GM23248 (cell line): ENCODE measurements around the gene ARID4B. TPM values are rescaled to one million over a fixed set of nuclear protein-coding genes. Genes with fewer than 3 reads are reported as not detected.

Source experiments
- DNase-seq: peaks from one replicate; pipeline ENCODE4 v3.0.0-alpha.2; 2015
- H2AFZ ChIP-seq: fragments of 200-600 bp; sonication (generic); 2 replicates; pipeline ENCODE4 v1.6.1; 2016; ENCODE audit warnings: antibody characterized with exemption
- H3F3A ChIP-seq: fragments of 200-600 bp; sonication (generic); 2 replicates; pipeline ENCODE4 v1.6.1; 2016; ENCODE audit warnings: mild to moderate bottlenecking, antibody characterized with exemption, mixed run types; ENCODE audit not compliant: insufficient read depth
- H3K27ac ChIP-seq: fragments of 200-600 bp; sonication (generic); 2 replicates; pipeline ENCODE4 v1.5.1; 2016; ENCODE audit warnings: mild to moderate bottlenecking
- H3K27me3 ChIP-seq: fragments of 200-600 bp; sonication (generic); replicated peaks from 2 replicates; pipeline ENCODE4 v1.6.1; 2016; ENCODE audit warnings: mild to moderate bottlenecking; ENCODE audit not compliant: insufficient read depth
- H3K36me3 ChIP-seq: fragments of 200-600 bp; sonication (generic); 2 replicates; pipeline ENCODE4 v1.6.1; 2016; ENCODE audit warnings: low read depth, mild to moderate bottlenecking
- H3K4me1 ChIP-seq: fragments of 200-600 bp; sonication (generic); 2 replicates; pipeline ENCODE4 v1.6.1; 2016; ENCODE audit warnings: mild to moderate bottlenecking; ENCODE audit not compliant: insufficient read depth
- H3K4me2 ChIP-seq: fragments of 200-600 bp; sonication (generic); one replicate; pipeline ENCODE4 v1.6.1; 2016; ENCODE audit warnings: mild to moderate bottlenecking; ENCODE audit not compliant: unreplicated experiment
- H3K4me3 ChIP-seq: fragments of 200-600 bp; sonication (generic); 2 replicates; pipeline ENCODE4 v1.5.1; 2016; ENCODE audit warnings: mild to moderate bottlenecking
- H3K79me2 ChIP-seq: fragments of 200-600 bp; sonication (generic); 2 replicates; pipeline ENCODE4 v1.6.1; 2016; ENCODE audit warnings: mild to moderate bottlenecking; ENCODE audit not compliant: insufficient read depth
- H3K9ac ChIP-seq: fragments of 200-600 bp; sonication (generic); 2 replicates; pipeline ENCODE4 v1.6.1; 2016; ENCODE audit warnings: mild to moderate bottlenecking
- H3K9me2 ChIP-seq: fragments of 200-600 bp; sonication (generic); 2 replicates; pipeline ENCODE4 v1.6.1; 2016; ENCODE audit warnings: mixed run types, mild to moderate bottlenecking, moderate library complexity; ENCODE audit not compliant: insufficient read depth
- H3K9me3 ChIP-seq: fragments of 200-600 bp; sonication (generic); one replicate; pipeline ENCODE4 v1.6.1; 2017; ENCODE audit warnings: low read depth
- H4K20me1 ChIP-seq: fragments of 200-600 bp; sonication (generic); 2 replicates; pipeline ENCODE4 v1.6.0; 2016; ENCODE audit not compliant: insufficient read depth
- EZH2 ChIP-seq: fragments of 200-600 bp; sonication (generic); IDR thresholded peaks from 2 replicates; pipeline ENCODE4 v1.6.1; 2018; ENCODE audit warnings: antibody characterized with exemption, mild to moderate bottlenecking; ENCODE audit not compliant: insufficient read depth, poor library complexity, severe bottlenecking
- EZH2phosphoT487 ChIP-seq: fragments of 200-600 bp; sonication (generic); IDR thresholded peaks from 2 replicates; pipeline ENCODE4 v1.6.1; 2018; ENCODE audit warnings: antibody characterized with exemption, moderate library complexity, mild to moderate bottlenecking, low read depth; ENCODE audit not compliant: insufficient read depth
- WGBS, 2 experiments: methylation state at CpG; one replicate each; pipeline ENCODE4 v1.1.6; 2015 to 2017; ENCODE audit warnings: low lambda C conversion rate in 2 of 2, low coverage in 1 of 2; ENCODE audit errors: missing lambda C conversion rate in 2 of 2; 5-methylcytosine and 5-hydroxymethylcytosine counted together
- in situ Hi-C: fragments of 300-500 bp; cut with MboI; formaldehyde crosslinking; loops from 2 replicates; pipeline ENCODE4 v1.15.0; 2020
- polyA plus RNA-seq: library from polyadenylated mRNA; unstranded; fragments of >200 nt; fragmentation: Nextera tagmentation; extraction: Ambion mirVana; gene quantifications from 2 replicates; pipeline ENCODE4 v1.2.1, GENCODE V29; 2016
- total RNA-seq: library from RNA; depleted of rRNA; stranded (reverse); fragments of >200 nt; shearing (Covaris generic); gene quantifications from 2 replicates; pipeline ENCODE4 v1.2.3, GENCODE V29; 2014

ARID4B gene
- total and polyA plus RNA-seq, 2 experiments from 2014 or later = 17.8 to 25.6 TPM

- Histone ChIP-seq H3K36me3 (no peaks in the 10 kb centered on the region; the same call in 1 of the 2 replicates), H3K4me2 (no peak overlapping the region), H3K9ac (no peak overlapping the region), H3K79me2 (peaks cover 100% of the 10 kb centered on the region), H3F3A (peaks cover 19% of the 10 kb centered on the region), H3K27me3 (no peaks in the 10 kb centered on the region), H2AFZ (no peak overlapping the region), H3K9me2 (no peaks in the 10 kb centered on the region), H4K20me1 (peaks cover 31% of the 10 kb centered on the region; the same call in 1 of the 2 replicates), H3K27ac (no peak overlapping the region), H3K9me3 (no peaks in the 10 kb centered on the region), H3K4me3 (no peak overlapping the region), H3K4me1 (peaks cover 32% of the 10 kb centered on the region)
- no peak for TF ChIP-seq EZH2
- TF ChIP-seq EZH2phosphoT487 = no peak
- in situ Hi-C loops = no loop called here
- 61 to 64% methylated on average over 6 of the region's 6 CpGs for WGBS, 2 experiments
- DNase-seq = no peak
Observed at GRCh38 chr1:235320521-235321179, 7.3 kb downstream of the ARID4B start.

- H3K9me2 ChIP-seq = no peaks in the 10 kb centered on the region
- peaks cover 20% of the 10 kb centered on the region; the same call in 1 of the 2 replicates for H4K20me1 ChIP-seq
- H2AFZ ChIP-seq = no peak overlapping the region
- 100% methylated on average over 2 of the region's 2 CpGs for WGBS, 2 experiments
- no peak overlapping the region for H3K4me2 ChIP-seq
- no peak overlapping the region for H3K9ac ChIP-seq
- peaks cover 19% of the 10 kb centered on the region for H3F3A ChIP-seq
- in situ Hi-C loops = no loop called here
- no peak for DNase-seq
- H3K27ac ChIP-seq = no peak overlapping the region
- no peaks in the 10 kb centered on the region; the same call in 1 of the 2 replicates for H3K36me3 ChIP-seq
- peaks cover 100% of the 10 kb centered on the region for H3K79me2 ChIP-seq
- H3K4me3 ChIP-seq = no peak overlapping the region
- TF ChIP-seq EZH2phosphoT487 (no peak), EZH2 (no peak)
- H3K27me3 ChIP-seq = no peaks in the 10 kb centered on the region
- H3K4me1 ChIP-seq = peaks cover 21% of the 10 kb centered on the region
- no peaks in the 10 kb centered on the region for H3K9me3 ChIP-seq
Observed at GRCh38 chr1:235319255-235319654, 8.7 kb downstream of the ARID4B start.

- H3K9me3 ChIP-seq = no peaks in the 10 kb centered on the region
- H3K9me2 ChIP-seq = no peaks in the 10 kb centered on the region
- peak overlapping the region; percentile 74 for H3K4me2 ChIP-seq
- H3K36me3 ChIP-seq = no peaks in the 10 kb centered on the region; the same call in 1 of the 2 replicates
- H3K4me1 ChIP-seq = peaks cover 32% of the 10 kb centered on the region
- peaks cover 100% of the 10 kb centered on the region for H3K79me2 ChIP-seq
- no peaks in the 10 kb centered on the region for H3K27me3 ChIP-seq
- H3K27ac ChIP-seq = peak overlapping the region; percentile 44
- in situ Hi-C loops = no loop called here
- H3K9ac ChIP-seq = peak overlapping the region; percentile 19
- 0 to 4% methylated on average over 1 of the region's 1 CpG for WGBS, 2 experiments
- peaks cover 26% of the 10 kb centered on the region for H3F3A ChIP-seq
- no peak overlapping the region for H2AFZ ChIP-seq
- TF ChIP-seq EZH2 (no peak), EZH2phosphoT487 (no peak)
- no peak overlapping the region for H3K4me3 ChIP-seq
- H4K20me1 ChIP-seq = peaks cover 13% of the 10 kb centered on the region; the same call in 1 of the 2 replicates
- peak; percentile 72 for DNase-seq
Observed at GRCh38 chr1:235317168-235317567, 10.8 kb downstream of the ARID4B start.

GRCh38 chr1:235315735-235316134 lies 12.2 kb downstream of the ARID4B start:
- in situ Hi-C loops = no loop called here
- no peak overlapping the region for H3K27ac ChIP-seq
- peaks cover 100% of the 10 kb centered on the region for H3K79me2 ChIP-seq
- H3K4me1 ChIP-seq = peaks cover 32% of the 10 kb centered on the region
- H3K27me3 ChIP-seq = no peaks in the 10 kb centered on the region
- H4K20me1 ChIP-seq = 0 out of 2 replicates have a peak, but pooled peaks cover 14% of the 10 kb centered on the region
- no peaks in the 10 kb centered on the region; the same call in 1 of the 2 replicates for H3K36me3 ChIP-seq
- no peak overlapping the region for H3K4me2 ChIP-seq
- no peaks in the 10 kb centered on the region for H3K9me2 ChIP-seq
- peaks cover 26% of the 10 kb centered on the region for H3F3A ChIP-seq
- H2AFZ ChIP-seq = no peak overlapping the region
- TF ChIP-seq EZH2 = no peak
- TF ChIP-seq EZH2phosphoT487 = no peak
- no peak overlapping the region for H3K9ac ChIP-seq
- WGBS, 2 experiments = 97 to 99% methylated on average over 4 of the region's 4 CpGs
- H3K4me3 ChIP-seq = no peak overlapping the region
- DNase-seq = no peak
- H3K9me3 ChIP-seq = no peaks in the 10 kb centered on the region
